GM12872 (cell line): ENCODE results near the gene SGSM1.

Source experiments
- TF ChIP-seq, protein P1 (sequence below): IDR thresholded peaks from 3 replicates; pipeline ENCODE4 v1.5.1; 2011; ENCODE audit warnings: low read depth, mild to moderate bottlenecking, low read length, moderate library complexity; ENCODE audit not compliant: insufficient read depth

Gene SGSM1

DNA sequence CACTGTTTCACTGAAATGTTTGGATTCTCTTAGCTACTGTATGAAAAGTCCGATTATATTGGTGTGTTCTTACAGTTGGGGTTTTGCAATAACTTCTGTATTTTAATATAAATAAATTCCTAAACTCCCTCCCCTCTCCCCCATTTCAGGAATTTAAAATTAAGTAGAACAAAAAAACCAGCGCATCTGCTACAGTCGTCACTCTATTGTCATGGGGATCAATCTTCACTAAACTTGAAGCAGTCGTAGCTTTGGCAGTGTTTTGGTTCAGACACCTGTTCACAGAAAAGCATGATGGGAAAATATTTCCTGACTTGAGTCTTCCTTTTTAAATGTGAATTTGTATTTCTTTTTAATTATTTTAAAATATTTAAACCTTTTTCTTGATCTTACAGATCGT lies 40.8 kb upstream of the SGSM1 start:
- TF ChIP-seq, protein P1, sequence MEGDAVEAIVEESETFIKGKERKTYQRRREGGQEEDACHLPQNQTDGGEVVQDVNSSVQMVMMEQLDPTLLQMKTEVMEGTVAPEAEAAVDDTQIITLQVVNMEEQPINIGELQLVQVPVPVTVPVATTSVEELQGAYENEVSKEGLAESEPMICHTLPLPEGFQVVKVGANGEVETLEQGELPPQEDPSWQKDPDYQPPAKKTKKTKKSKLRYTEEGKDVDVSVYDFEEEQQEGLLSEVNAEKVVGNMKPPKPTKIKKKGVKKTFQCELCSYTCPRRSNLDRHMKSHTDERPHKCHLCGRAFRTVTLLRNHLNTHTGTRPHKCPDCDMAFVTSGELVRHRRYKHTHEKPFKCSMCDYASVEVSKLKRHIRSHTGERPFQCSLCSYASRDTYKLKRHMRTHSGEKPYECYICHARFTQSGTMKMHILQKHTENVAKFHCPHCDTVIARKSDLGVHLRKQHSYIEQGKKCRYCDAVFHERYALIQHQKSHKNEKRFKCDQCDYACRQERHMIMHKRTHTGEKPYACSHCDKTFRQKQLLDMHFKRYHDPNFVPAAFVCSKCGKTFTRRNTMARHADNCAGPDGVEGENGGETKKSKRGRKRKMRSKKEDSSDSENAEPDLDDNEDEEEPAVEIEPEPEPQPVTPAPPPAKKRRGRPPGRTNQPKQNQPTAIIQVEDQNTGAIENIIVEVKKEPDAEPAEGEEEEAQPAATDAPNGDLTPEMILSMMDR = no peak

DNA sequence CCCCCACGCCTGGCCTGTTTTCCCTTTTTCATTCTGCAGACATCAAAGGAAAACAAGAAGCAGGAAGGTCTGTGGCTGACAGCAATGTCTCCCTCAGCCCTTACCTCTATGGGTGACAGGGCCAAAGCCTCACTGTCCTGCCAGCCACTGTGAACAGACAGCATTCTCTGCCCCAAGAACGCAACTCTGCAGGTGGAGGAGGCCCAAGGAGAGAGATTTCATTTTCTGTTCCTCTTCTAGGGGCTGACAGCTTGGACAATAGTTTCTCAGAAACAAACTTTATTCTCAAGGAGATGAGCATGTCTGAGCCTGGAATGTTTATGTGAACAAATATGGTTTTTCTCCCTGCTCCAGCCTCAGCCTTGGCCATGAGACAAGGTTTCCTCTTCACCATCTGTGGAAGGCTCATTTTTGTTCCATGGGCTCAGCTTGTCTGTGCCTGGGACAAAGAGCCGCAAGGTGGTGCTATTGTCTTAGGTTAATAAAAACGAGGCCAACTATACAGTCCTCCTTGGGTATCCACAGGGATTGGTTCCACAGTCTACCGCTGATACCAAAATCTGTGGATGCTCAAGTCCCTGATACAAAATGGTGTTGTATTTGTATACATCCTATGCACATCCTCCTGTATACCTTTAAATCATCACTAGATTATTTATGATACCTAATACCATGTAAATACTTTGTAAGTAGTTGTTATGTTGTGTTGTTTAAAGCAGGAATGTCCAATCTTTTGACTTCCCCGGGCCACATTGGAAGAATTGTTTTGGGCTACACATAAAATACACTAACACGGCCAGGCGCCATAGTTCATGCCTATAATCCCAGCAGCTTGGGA lies 37.3 kb upstream of the SGSM1 start:
- TF ChIP-seq, protein P1 = peak; percentile 70

DNA sequence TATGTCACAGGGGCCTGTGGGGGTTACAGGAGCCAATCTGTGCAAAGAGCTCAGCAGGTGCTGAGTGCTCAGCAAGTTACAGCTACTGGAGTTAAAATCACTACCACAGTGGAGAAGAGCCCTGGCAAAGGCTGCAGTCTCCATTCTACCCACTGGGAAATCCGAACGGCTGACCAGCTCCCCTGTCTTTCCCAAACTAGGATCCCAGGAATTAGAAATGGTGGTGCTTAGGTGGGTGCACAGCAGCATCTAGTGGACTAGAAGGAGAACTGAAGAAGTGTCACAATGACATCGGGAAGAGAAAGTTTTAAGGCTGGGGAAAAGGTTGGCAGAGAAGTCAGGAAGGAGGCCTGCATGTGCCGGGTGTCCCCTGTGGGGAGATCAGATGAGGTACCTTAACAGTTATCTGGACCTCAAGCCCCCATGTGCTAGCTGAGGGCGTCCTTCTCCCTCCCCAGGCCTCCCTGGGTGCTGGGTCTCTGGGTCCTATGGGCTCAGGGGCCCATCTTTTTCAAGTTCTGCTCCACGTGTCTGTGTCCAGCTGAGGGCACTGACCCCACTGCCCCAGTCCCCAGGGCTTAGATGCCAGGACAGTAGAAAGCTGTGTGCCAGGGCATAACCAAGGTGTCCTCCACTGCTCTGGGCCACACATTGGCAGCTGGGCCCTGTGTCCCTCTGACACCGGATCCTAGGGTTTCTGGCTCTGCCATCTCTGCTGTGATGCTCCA lies 33.4 kb upstream of the SGSM1 start:
- TF ChIP-seq, protein P1 = peak; percentile 53; the same call in 2 of the 3 replicates

DNA sequence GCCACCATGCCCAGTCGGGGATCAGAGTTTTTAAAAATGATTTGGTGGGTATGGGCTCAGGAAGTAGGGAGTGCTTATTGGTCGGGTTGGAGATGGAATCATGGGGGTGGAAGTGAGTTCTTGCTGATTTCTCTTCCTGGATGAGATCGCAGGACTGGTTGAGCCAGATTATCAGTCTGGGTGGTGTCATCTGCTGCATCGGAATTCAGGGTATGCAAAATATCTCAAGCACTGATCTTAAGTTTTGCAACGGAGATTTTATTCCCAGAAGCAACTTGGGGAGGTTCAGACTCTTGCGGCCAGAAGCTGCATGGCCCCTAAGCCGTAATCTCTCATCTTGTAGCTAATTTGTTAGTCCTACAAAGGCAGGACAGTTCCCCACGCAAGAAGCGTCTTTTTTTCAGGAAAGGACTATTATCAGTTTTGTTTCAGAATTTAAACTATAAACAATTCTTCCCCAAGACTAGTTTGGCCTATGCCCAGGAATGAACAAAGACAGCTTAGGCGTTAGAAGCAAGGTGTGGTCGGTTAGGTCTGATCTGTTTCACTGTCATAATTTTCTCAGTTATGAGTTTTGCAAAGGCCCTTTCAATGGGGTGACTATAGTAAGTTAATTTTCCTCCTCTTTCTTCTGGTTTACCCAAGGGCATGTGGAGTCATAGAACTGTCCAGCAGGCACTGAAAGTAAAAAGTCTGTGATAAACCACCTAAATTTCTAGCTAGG lies 30.1 kb upstream of the SGSM1 start:
- TF ChIP-seq, protein P1 = no peak

DNA sequence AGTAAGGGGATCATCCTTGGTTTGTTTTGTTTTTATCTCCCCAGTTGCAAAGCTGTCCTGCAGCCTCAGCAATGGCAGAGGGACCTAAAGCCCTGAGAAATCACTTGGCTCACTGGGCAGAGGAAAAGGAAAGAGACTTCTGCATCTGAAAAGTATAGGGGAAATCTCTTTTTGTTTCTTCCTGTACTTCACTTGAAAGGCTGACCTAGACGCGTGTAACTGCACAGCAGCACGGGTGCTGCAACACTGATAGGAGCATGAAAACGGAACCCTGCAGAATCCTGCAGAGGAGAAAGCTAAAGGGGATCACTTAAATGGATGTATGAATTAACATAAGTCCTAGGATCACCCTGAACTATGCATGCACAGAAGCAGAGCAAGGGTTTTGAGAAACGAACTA lies 29.5 kb upstream of the SGSM1 start:
- TF ChIP-seq, protein P1 = no peak

DNA sequence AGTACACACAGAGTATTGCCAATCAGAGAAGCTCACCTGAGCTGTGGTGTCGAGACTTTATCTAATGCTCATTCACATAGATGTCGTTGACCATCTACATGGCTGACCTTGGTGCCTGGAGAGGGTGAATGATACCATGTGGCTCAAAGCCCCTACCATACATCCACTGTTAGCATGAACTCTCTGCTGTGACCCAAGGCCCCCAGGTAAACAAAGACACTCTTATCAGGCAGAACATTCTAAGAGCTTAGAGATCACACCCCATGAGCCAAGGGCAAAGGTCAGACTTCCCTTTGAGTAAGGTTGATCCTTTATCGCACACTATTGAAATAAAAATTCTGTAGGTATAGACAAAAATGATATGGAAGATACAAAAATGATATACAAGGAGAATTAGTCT lies 16.5 kb upstream of the SGSM1 start:
- TF ChIP-seq, protein P1 = no peak

DNA sequence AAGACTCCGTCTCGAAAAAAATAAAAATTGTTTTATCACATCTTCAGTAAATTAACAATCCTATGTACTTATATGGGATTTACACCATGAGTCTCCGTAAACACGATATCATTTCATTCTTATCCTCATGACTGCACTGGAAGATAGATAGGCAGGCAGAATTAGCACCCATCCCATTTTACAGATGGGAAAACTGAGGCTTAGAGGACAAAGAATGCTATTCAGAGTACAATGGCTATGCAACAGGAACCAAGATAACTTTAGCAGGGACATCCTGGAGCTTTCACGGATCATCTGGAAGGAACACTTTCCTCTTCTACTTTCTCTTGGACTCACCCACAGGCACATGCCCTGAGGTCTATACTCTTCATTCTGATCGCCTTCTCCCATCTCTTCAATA lies 14.6 kb upstream of the SGSM1 start:
- TF ChIP-seq, protein P1 = no peak
